SK-N-SH (cell line): ENCODE results near the gene NXPH4. TPM values are rescaled to one million over a fixed set of nuclear protein-coding genes. Genes with fewer than 3 reads are reported as not detected.

ENCODE experiments used
- CTCF ChIA-PET: fragments of 300-600, 350-600 bp; formaldehyde crosslinking; extraction: SDS; loops from one replicate; lab custom pipeline; 2021; lab: Yijun Ruan, JAX
- POLR2A ChIA-PET: fragments of 350-600 bp; sonication (Branson Sonifier 250); formaldehyde crosslinking; extraction: SDS; loops from one replicate; lab custom pipeline; 2020; ENCODE audit warnings: antibody characterized with exemption, inconsistent platforms; lab: Yijun Ruan, JAX
- DNase-seq: peaks from one replicate; pipeline ENCODE4 v3.0.0; 2012
- H2AFZ ChIP-seq: fragments of 200-600 bp; sonication (generic); 2 replicates; pipeline ENCODE4 v1.8.1; 2016; ENCODE audit warnings: antibody characterized with exemption, mild to moderate bottlenecking, low read depth
- H3F3A ChIP-seq: fragments of 200-600 bp; sonication (generic); replicated peaks from 2 replicates; pipeline ENCODE3; 2016; ENCODE audit warnings: antibody characterized with exemption, mild to moderate bottlenecking; ENCODE audit not compliant: insufficient read depth
- H3K27ac ChIP-seq, 2 experiments: fragments of 200-500 bp in 1 of 2; fragments of 200-600 bp in 1 of 2; sonication (Bioruptor generic) in 1 of 2; sonication (generic), shearing (Covaris generic) in 1 of 2; 2 replicates each; pipeline versions ENCODE4 v1.5.1 to v1.6.1; 2014 to 2016; ENCODE audit warnings: low read depth in 2 of 2, inconsistent platforms in 1 of 2, low read length in 1 of 2, mild to moderate bottlenecking in 1 of 2, mixed read lengths in 1 of 2
- H3K27me3 ChIP-seq: fragments of 200-600 bp; sonication (generic), shearing (Covaris generic); 2 replicates; pipeline ENCODE4 v1.6.1; 2016; ENCODE audit warnings: mixed run types; ENCODE audit not compliant: insufficient read depth
- H3K36me3 ChIP-seq, 2 experiments: fragments of 200-500 bp in 1 of 2; fragments of 200-600 bp in 1 of 2; sonication (Bioruptor generic) in 1 of 2; sonication (generic) in 1 of 2; replicated peaks in 1 of 2; 2 replicates each; pipeline versions ENCODE3 to v1.5.1; 2014 to 2016; ENCODE audit warnings: low read length in 1 of 2, mild to moderate bottlenecking in 1 of 2; ENCODE audit not compliant: insufficient read depth in 2 of 2, control insufficient read depth in 1 of 2
- H3K4me1 ChIP-seq, 2 experiments: fragments of 200-500 bp in 1 of 2; fragments of 200-600 bp in 1 of 2; sonication (Bioruptor generic) in 1 of 2; sonication (generic), shearing (Covaris generic) in 1 of 2; 2 replicates each; pipeline versions ENCODE4 v1.5.1 to v1.6.1; 2014 to 2016; ENCODE audit warnings: low read depth in 1 of 2, low read length in 1 of 2, mixed run types in 1 of 2; ENCODE audit not compliant: insufficient read depth in 2 of 2, control insufficient read depth in 1 of 2
- H3K4me2 ChIP-seq: fragments of 200-600 bp; sonication (generic), shearing (Covaris generic); 2 replicates; pipeline ENCODE4 v1.6.1; 2017; ENCODE audit warnings: mixed run types
- H3K4me3 ChIP-seq, 2 experiments: fragments of 200-500 bp in 1 of 2; fragments of 200-600 bp in 1 of 2; sonication (Bioruptor generic) in 1 of 2; sonication (generic), shearing (Covaris generic) in 1 of 2; 2 replicates each; pipeline versions ENCODE4 v1.5.1 to v1.8.1; 2014 to 2016; ENCODE audit warnings: low read depth in 2 of 2, inconsistent platforms in 1 of 2, low read length in 1 of 2, mild to moderate bottlenecking in 1 of 2, mixed read lengths in 1 of 2, moderate library complexity in 1 of 2
- H3K79me2 ChIP-seq: fragments of 200-600 bp; sonication (generic); 2 replicates; pipeline ENCODE4 v1.8.1; 2017; ENCODE audit warnings: mild to moderate bottlenecking; ENCODE audit not compliant: insufficient read depth
- H3K9ac ChIP-seq: fragments of 200-600 bp; sonication (generic); 2 replicates; pipeline ENCODE4 v1.6.1; 2017; ENCODE audit warnings: mixed run types
- H3K9me2 ChIP-seq: fragments of 200-600 bp; sonication (generic); 2 replicates; pipeline ENCODE4 v1.6.1; 2017; ENCODE audit warnings: mixed run types
- H3K9me3 ChIP-seq: fragments of 200-600 bp; sonication (generic); 2 replicates; pipeline ENCODE4 v1.6.1; 2017; ENCODE audit warnings: mixed run types, mild to moderate bottlenecking, moderate library complexity
- H4K20me1 ChIP-seq: fragments of 200-600 bp; sonication (generic); 2 replicates; pipeline ENCODE4 v1.6.1; 2017; ENCODE audit warnings: mild to moderate bottlenecking, mixed run types; ENCODE audit not compliant: insufficient read depth
- CTCF ChIP-seq: fragments of 200-600 bp; sonication (generic); IDR thresholded peaks from 2 replicates; pipeline ENCODE4 v1.6.1; 2017; ENCODE audit warnings: antibody characterized with exemption, mild to moderate bottlenecking, moderate library complexity
- ELF1 ChIP-seq: IDR thresholded peaks from 2 replicates; pipeline ENCODE4 v1.4.0; 2012
- EZH2phosphoT487 ChIP-seq: fragments of 200-600 bp; sonication (generic); IDR thresholded peaks from 2 replicates; pipeline ENCODE4 v1.6.1; 2017; ENCODE audit warnings: low read depth, mixed run types, mild to moderate bottlenecking, antibody characterized with exemption, moderate library complexity, borderline replicate concordance
- FOXM1 ChIP-seq: IDR thresholded peaks from 2 replicates; pipeline ENCODE4 v1.4.0; 2012; ENCODE audit warnings: low read depth, mild to moderate bottlenecking
- GATA2 ChIP-seq: sonication (generic); formaldehyde crosslinking; IDR thresholded peaks from 2 replicates; pipeline ENCODE4 v1.5.0; 2020; ENCODE audit warnings: mild to moderate bottlenecking, missing genetic modification reagents
- IRF3 ChIP-seq: fragments of 150-350 bp; IDR thresholded peaks from 2 replicates; pipeline ENCODE4 v1.6.1; 2016; ENCODE audit warnings: mild to moderate bottlenecking, low read depth, low read length
- JUND ChIP-seq: IDR thresholded peaks from 2 replicates; pipeline ENCODE4 v1.4.0; 2012
- MAX ChIP-seq: IDR thresholded peaks from 2 replicates; pipeline ENCODE4 v1.4.0; 2012; ENCODE audit warnings: low read depth
- MEF2A ChIP-seq: IDR thresholded peaks from 2 replicates; pipeline ENCODE4 v1.4.0; 2012; ENCODE audit warnings: low read depth, borderline replicate concordance
- MXI1 ChIP-seq: IDR thresholded peaks from 2 replicates; pipeline ENCODE4 v1.6.1; 2012; ENCODE audit warnings: mild to moderate bottlenecking, low read depth, low read length, improper control_type of control experiment
- NFIC ChIP-seq: IDR thresholded peaks from 2 replicates; pipeline ENCODE4 v1.4.0; 2012; ENCODE audit warnings: borderline replicate concordance
- NRF1 ChIP-seq: IDR thresholded peaks from 2 replicates; pipeline ENCODE4 v1.6.1; 2012; ENCODE audit warnings: low read depth, mild to moderate bottlenecking, low read length
- POLR2AphosphoS5 ChIP-seq: IDR thresholded peaks from 2 replicates; pipeline ENCODE4 v1.6.1; 2012; ENCODE audit warnings: low read depth, low read length
- RAD21 ChIP-seq: IDR thresholded peaks from 2 replicates; pipeline ENCODE4 v1.6.1; 2012; ENCODE audit warnings: mild to moderate bottlenecking, low read length
- RCOR1 ChIP-seq: fragments of 150-350 bp; IDR thresholded peaks from 2 replicates; pipeline ENCODE4 v1.6.1; 2017; ENCODE audit warnings: antibody characterized with exemption, low read length
- RXRA ChIP-seq: IDR thresholded peaks from 2 replicates; pipeline ENCODE4 v1.4.0; 2012; ENCODE audit warnings: low read depth, mild to moderate bottlenecking, borderline replicate concordance
- SIN3A ChIP-seq: IDR thresholded peaks from 2 replicates; pipeline ENCODE4 v1.6.1; 2012; ENCODE audit warnings: low read depth, mild to moderate bottlenecking, low read length, moderate library complexity, borderline replicate concordance
- SMC3 ChIP-seq: IDR thresholded peaks from 2 replicates; pipeline ENCODE4 v1.6.1; 2012; ENCODE audit warnings: low read depth, low read length, improper control_type of control experiment
- TCF12 ChIP-seq: IDR thresholded peaks from 2 replicates; pipeline ENCODE4 v1.4.0; 2012
- TEAD4 ChIP-seq: IDR thresholded peaks from 2 replicates; pipeline ENCODE4 v1.4.0; 2012; ENCODE audit warnings: mild to moderate bottlenecking, borderline replicate concordance; ENCODE audit not compliant: insufficient read depth
- USF1 ChIP-seq: IDR thresholded peaks from 2 replicates; pipeline ENCODE4 v1.4.0; 2012; ENCODE audit warnings: low read depth, borderline replicate concordance
- USF2 ChIP-seq: fragments of 150-350 bp; IDR thresholded peaks from 2 replicates; pipeline ENCODE4 v1.6.1; 2017; ENCODE audit warnings: antibody characterized with exemption, low read length, low read depth, borderline replicate concordance
- YY1 ChIP-seq: IDR thresholded peaks from 2 replicates; pipeline ENCODE4 v1.4.0; 2012; ENCODE audit warnings: low read depth, mild to moderate bottlenecking
- ZBTB33 ChIP-seq: IDR thresholded peaks from 2 replicates; pipeline ENCODE4 v1.4.0; 2012; ENCODE audit warnings: low read depth, borderline replicate concordance
- WGBS: methylation state at CpG from one replicate; pipeline ENCODE4 v1.1.6; 2017; ENCODE audit warnings: low lambda C conversion rate; 5-methylcytosine and 5-hydroxymethylcytosine counted together
- polyA plus RNA-seq, 3 experiments: library from polyadenylated mRNA; depleted of rRNA; stranded (reverse); fragments of >200 nt; gene quantifications; 2 replicates each; pipeline ENCODE4 v1.2.3, GENCODE V29; 2012

Gene NXPH4
- polyA plus RNA-seq, 1 of the 3 experiments (the other 2 are of a cell fraction): 0.31 TPM

- TF ChIP-seq TEAD4 (no peak), NRF1 (no peak)
These were observed 34.9 kb upstream of the NXPH4 start (continued) for GRCh38 chr12:57181561-57182155.

GRCh38 chr12:57182918-57183575 lies 33.5 kb upstream of the NXPH4 start:
- H3K27me3 ChIP-seq: no peaks in the 10 kb centered on the region
- no peak overlapping the region for H2AFZ ChIP-seq
- peaks cover 10% of the 10 kb centered on the region for H3F3A ChIP-seq
- H3K36me3 ChIP-seq: peaks cover 36 to 80% of the 10 kb centered on the region in 2 experiments
- no peak overlapping the region for H3K4me3 ChIP-seq
- H3K4me1 ChIP-seq: no peaks in the 10 kb centered on the region
- H3K4me2 ChIP-seq: no peak overlapping the region
- H3K27ac ChIP-seq: no peak overlapping the region
- DNase-seq: peak; percentile 96
- WGBS: 58% methylated on average over 11 of the region's 13 CpGs
- no peak overlapping the region for H3K9ac ChIP-seq
- H3K9me3 ChIP-seq: no peaks in the 10 kb centered on the region
- H4K20me1 ChIP-seq: no peaks in the 10 kb centered on the region
- ChIA-PET CTCF (interaction anchor here (0.6 to 31.5 kb wide), 25 partner anchors 11 to 400 kb away, joined by 3 to 616 read pairs (median 5); partner anchors contain the start of genes LRP1, LRP1-AS, NEMP1 and STAT6), POLR2A (interaction anchor here (1.0 kb wide), 2 partner anchors 56 to 60 kb away, joined by 3 to 7 read pairs; no protein-coding TSS in a partner anchor)
- H3K79me2 ChIP-seq: no peaks in the 10 kb centered on the region
- no peaks in the 10 kb centered on the region for H3K9me2 ChIP-seq
- TF ChIP-seq YY1 (no peak), RCOR1 (no peak), JUND (no peak), FOXM1 (no peak), RXRA (no peak), SIN3A (no peak), RAD21 (peak; percentile 90), CTCF (peak; percentile 87), ELF1 (no peak), USF1 (no peak), TEAD4 (no peak), NRF1 (no peak), ZBTB33 (no peak), EZH2phosphoT487 (no peak), SMC3 (peak; percentile 74), MAX (no peak), GATA2 (CRISPR knock-in tag) (no peak), IRF3 (no peak), NFIC (no peak), TCF12 (no peak), MXI1 (no peak), MEF2A (no peak), USF2 (no peak), POLR2AphosphoS5 (0 out of 2 replicates have a peak, but pooled peaks have one; percentile 13)
